Panc1 (cell line): ENCODE measurements around the gene YBEY.

Experiments used
- CTCF ChIP-seq: fragments of 450-650 bp; IDR thresholded peaks from 2 replicates; pipeline ENCODE4 v1.5.1; 2017; ENCODE audit warnings: mild to moderate bottlenecking
- POLR2AphosphoS5 ChIP-seq: IDR thresholded peaks from 2 replicates; pipeline ENCODE4 v1.6.1; 2012; ENCODE audit warnings: mild to moderate bottlenecking, low read depth, low read length, moderate library complexity
- REST ChIP-seq, 2 experiments: IDR thresholded peaks; 2 replicates each; pipeline ENCODE4 v1.6.1; 2011 to 2012; ENCODE audit warnings: low read depth in 2 of 2, control low read depth in 1 of 2, low read length in 1 of 2, mild to moderate bottlenecking in 1 of 2, moderate library complexity in 1 of 2; ENCODE audit not compliant: insufficient read depth in 1 of 2

GRCh38 chr21:46308431-46308830, 22.3 kb downstream of the YBEY start:
- TF ChIP-seq POLR2AphosphoS5 (no peak), CTCF (no peak), REST (IDR thresholded peaks at IDR 0.05; ENCODE audit: insufficient read depth in 1 of 2, low read depth in 2 of 2, low read length in 1 of 2) (no peak)
